K562 (cell line): ENCODE results near the gene PMIS2. TPM values are rescaled to one million over a fixed set of nuclear protein-coding genes. Genes with fewer than 3 reads are reported as not detected.

Experiments used
- CHAMP1 ChIP-seq: fragments of 450-650 bp; IDR thresholded peaks from 2 replicates; pipeline ENCODE4 v1.6.1; 2016; ENCODE audit warnings: mild to moderate bottlenecking
- EP400 ChIP-seq: fragments of 450-650 bp; IDR thresholded peaks from 2 replicates; pipeline ENCODE4 v1.6.1; 2017; ENCODE audit warnings: antibody characterized with exemption, mild to moderate bottlenecking, moderate library complexity
- FOSL1 ChIP-seq: fragments of 200-800 bp; sonication (Bioruptor generic); conservative IDR thresholded peaks from 2 replicates; pipeline ENCODE4 v1.6.1; 2016; ENCODE audit warnings: missing genetic modification characterization, missing compliant biosample characterization
- GABPA ChIP-seq: fragments of 200-800 bp; sonication (Bioruptor generic); conservative IDR thresholded peaks from 2 replicates; pipeline ENCODE4 v1.6.1; 2016; ENCODE audit warnings: low read depth, missing genetic modification characterization, missing compliant biosample characterization
- HNRNPUL1 ChIP-seq: fragments of 200-400 bp; formaldehyde crosslinking; IDR thresholded peaks from 2 replicates; pipeline ENCODE4 v1.6.1; 2017; ENCODE audit warnings: low read length
- PPARD ChIP-seq: fragments of 250-450 bp; sonication (Bioruptor Pico); IDR thresholded peaks from 2 replicates; pipeline ENCODE4 v1.8.0; 2022; ENCODE audit warnings: inconsistent platforms, mild to moderate bottlenecking, moderate library complexity
- RBFOX2 ChIP-seq: fragments of 200-400 bp; formaldehyde crosslinking; IDR thresholded peaks from 2 replicates; pipeline ENCODE4 v1.6.1; 2017; ENCODE audit warnings: low read depth, mild to moderate bottlenecking, low read length, moderate library complexity
- RBM22 ChIP-seq: fragments of 200-400 bp; formaldehyde crosslinking; IDR thresholded peaks from 2 replicates; pipeline ENCODE4 v1.6.1; 2018; ENCODE audit warnings: low read length, low read depth; ENCODE audit not compliant: poor library complexity, severe bottlenecking
- RBM25 ChIP-seq: fragments of 200-400 bp; formaldehyde crosslinking; IDR thresholded peaks from 2 replicates; pipeline ENCODE4 v1.6.1; 2018; ENCODE audit warnings: low read length, low read depth, moderate library complexity; ENCODE audit not compliant: severe bottlenecking
- RBM39 ChIP-seq: fragments of 200-400 bp; formaldehyde crosslinking; optimal IDR thresholded peaks from 2 replicates; pipeline ENCODE3; 2018; ENCODE audit warnings: low read depth, low read length
- RNF2 ChIP-seq: sonication (generic); IDR thresholded peaks from 2 replicates; pipeline ENCODE4 v1.6.1; 2016
- ZBED1 ChIP-seq: IDR thresholded peaks from 2 replicates; pipeline ENCODE4 v1.6.1; 2014
- ZBTB40 ChIP-seq, 2 experiments: fragments of 450-650 bp in 1 of 2; sonication (generic) in 1 of 2; formaldehyde crosslinking in 1 of 2; IDR thresholded peaks; 2 replicates each; pipeline versions ENCODE4 v1.7.1 to v1.9.0; 2016 to 2022; ENCODE audit warnings: inconsistent platforms in 1 of 2, mild to moderate bottlenecking in 1 of 2, missing genetic modification reagents in 1 of 2
- ZEB2 ChIP-seq: fragments of 450-650 bp; IDR thresholded peaks from 2 replicates; pipeline ENCODE4 v1.6.1; 2016
- ZNF766 ChIP-seq: fragments of 200-800 bp; sonication (Bioruptor generic); conservative IDR thresholded peaks from 2 replicates; pipeline ENCODE4 v1.6.1; 2016; ENCODE audit warnings: missing genetic modification characterization, missing compliant biosample characterization
- ZNF780A ChIP-seq: fragments of 250-450 bp; sonication (Bioruptor Pico); IDR thresholded peaks from 2 replicates; pipeline ENCODE4 v1.5.0; 2021; ENCODE audit warnings: mild to moderate bottlenecking
- polyA plus RNA-seq, 8 experiments: library from polyadenylated mRNA; depleted of rRNA in 4 of 8; stranded (reverse) in 5 of 8; unstranded in 3 of 8; fragments of >200 nt; fragmentation: Nextera tagmentation in 2 of 8; fragmentation: Illumina TruSeq in 1 of 8; extraction: Ambion mirVana in 2 of 8; extraction: Trizol in 1 of 8; gene quantifications; 2 replicates each; pipeline versions ENCODE4 v1.2.1 to v1.2.3, GENCODE V29; 2011 to 2014; ENCODE audit warnings: inconsistent platforms in 1 of 8, missing spikeins in 1 of 8
- total RNA-seq, 7 experiments: library from RNA; depleted of rRNA in 6 of 7; stranded (reverse); fragments of >200 nt in 6 of 7; fragmentation: Illumina TruSeq in 2 of 7; extraction: Trizol in 2 of 7; gene quantifications; 2 replicates each; pipeline versions ENCODE4 v1.2.1 to v1.2.3, GENCODE V29; 2011 to 2021; ENCODE audit warnings: low replicate concordance in 1 of 7

The PMIS2 gene
- total and polyA plus RNA-seq, 9 of the 15 experiments (the other 6 are each of a cell fraction or from before 2014, with no cell fraction given): not detected

- TF ChIP-seq ZBTB40 (IDR thresholded peaks at IDR 0.05): peak; percentile 73; the same call in 1 of the 2 replicates
- no peak for TF ChIP-seq ZBTB40 (CRISPR knock-in tag; IDR thresholded peaks at IDR 0.05)
- TF ChIP-seq PPARD (CRISPR knock-in tag): no peak
- no peak for TF ChIP-seq CHAMP1
- peak; percentile 95 for TF ChIP-seq RBFOX2
- TF ChIP-seq RBM22: no peak
- TF ChIP-seq RBM25: no peak
- no peak for TF ChIP-seq ZNF766
- TF ChIP-seq GABPA: peak; percentile 89
- no peak for TF ChIP-seq HNRNPUL1
- TF ChIP-seq RBM39: no peak
- no peak for TF ChIP-seq ZEB2
- TF ChIP-seq FOSL1 (tag): no peak
- TF ChIP-seq RNF2: no peak; the same call in 1 of the 2 replicates
- TF ChIP-seq ZBED1: no peak
- no peak for TF ChIP-seq ZNF780A (CRISPR knock-in tag)
- peak; percentile 92 for TF ChIP-seq EP400
These were observed 40.7 kb upstream of the PMIS2 start, which contains the start of gene TMEM147 (continued) for GRCh38 chr19:35545001-35545854.
